ENCODE results near the gene RABGAP1L. TPM values are rescaled to one million over a fixed set of nuclear protein-coding genes. Genes with fewer than 3 reads are reported as not detected.

The RABGAP1L gene
- polyA plus RNA-seq, 1 donor (not counting 4 experiments of a cell fraction or from before 2014, with no cell fraction given): 24.2 TPM

- H3K9me1 ChIP-seq (ENCODE audit: control insufficient read depth, extremely low read depth, insufficient read depth, low read length): no peaks in the 10 kb centered on the region
- H3K9me3 ChIP-seq (ENCODE audit: control insufficient read depth, low read depth, low read length): no peaks in the 10 kb centered on the region
- FAIRE-seq (no peak), DNase-seq (ENCODE audit: low read depth, low spot score) (no peak)
- dilution Hi-C loops (cut with MboI; ENCODE audit: extremely low pct_ligation_motif_present, low sequenced_read_pairs): no loop called here
- H3K4me3 ChIP-seq (ENCODE audit: control insufficient read depth in 2 of 3, extremely low read depth in 1 of 3, insufficient read depth in 2 of 3, low read depth in 1 of 3, low read length in 3 of 3): no peak overlapping the region
- no peak overlapping the region for H3K4me2 ChIP-seq (ENCODE audit: control insufficient read depth, extremely low read depth, insufficient read depth, low read depth, low read length)
- no peak overlapping the region for H3K27ac ChIP-seq (ENCODE audit: control insufficient read depth, insufficient read depth, low read length)
- H2AFZ ChIP-seq (ENCODE audit: control insufficient read depth, low read length): no peak overlapping the region
- no peak overlapping the region for H3K9ac ChIP-seq (ENCODE audit: control insufficient read depth, extremely low read depth, insufficient read depth, low read length)
- H3K27me3 ChIP-seq (ENCODE audit: control insufficient read depth, extremely low read depth, insufficient read depth, low read length): no peaks in the 10 kb centered on the region
- H3K79me2 ChIP-seq (ENCODE audit: control insufficient read depth, insufficient read depth, low read length): no peaks in the 10 kb centered on the region
- H4K20me1 ChIP-seq (ENCODE audit: control insufficient read depth, extremely low read depth, insufficient read depth, low read length): no peaks in the 10 kb centered on the region
- H3K4me1 ChIP-seq (ENCODE audit: control insufficient read depth, extremely low read depth, insufficient read depth, low read length): no peaks in the 10 kb centered on the region
- TF ChIP-seq CTCF (optimal IDR thresholded peaks at IDR 0.05 in 1 of 3, IDR thresholded peaks at IDR 0.05 in 1 of 3, conservative IDR thresholded peaks at IDR 0.05 in 1 of 3; ENCODE audit: extremely low read depth in 1 of 3, insufficient read depth in 2 of 3, low read length in 3 of 3): no peak
- TF ChIP-seq EZH2 (IDR thresholded peaks at IDR 0.05; ENCODE audit: low read length): no peak
- H3K36me3 ChIP-seq (ENCODE audit: control insufficient read depth in 2 of 2, extremely low read depth in 1 of 2, insufficient read depth in 2 of 2, low read length in 2 of 2): no peaks in the 10 kb centered on the region
Measured at GRCh38 chr1:174690266-174690665, 530.9 kb downstream of the RABGAP1L start.

- no peaks in the 10 kb centered on the region for H3K4me1 ChIP-seq (ENCODE audit: control insufficient read depth, extremely low read depth, insufficient read depth, low read length)
- no peak for FAIRE-seq
- no peak overlapping the region for H3K4me2 ChIP-seq (ENCODE audit: control insufficient read depth, extremely low read depth, insufficient read depth, low read depth, low read length)
- H2AFZ ChIP-seq (ENCODE audit: control insufficient read depth, low read length): no peak overlapping the region
- TF ChIP-seq CTCF (optimal IDR thresholded peaks at IDR 0.05 in 1 of 3, IDR thresholded peaks at IDR 0.05 in 1 of 3, conservative IDR thresholded peaks at IDR 0.05 in 1 of 3; ENCODE audit: extremely low read depth in 1 of 3, insufficient read depth in 2 of 3, low read length in 3 of 3) (no peak), EZH2 (IDR thresholded peaks at IDR 0.05; ENCODE audit: low read length) (no peak)
- H3K36me3 ChIP-seq (ENCODE audit: control insufficient read depth in 2 of 2, extremely low read depth in 1 of 2, insufficient read depth in 2 of 2, low read length in 2 of 2): no peaks in the 10 kb centered on the region
- no peaks in the 10 kb centered on the region for H3K27me3 ChIP-seq (ENCODE audit: control insufficient read depth, extremely low read depth, insufficient read depth, low read length)
- no peak overlapping the region for H3K9ac ChIP-seq (ENCODE audit: control insufficient read depth, extremely low read depth, insufficient read depth, low read length)
- dilution Hi-C loops (cut with MboI; ENCODE audit: extremely low pct_ligation_motif_present, low sequenced_read_pairs): no loop called here
- H3K27ac ChIP-seq (ENCODE audit: control insufficient read depth, insufficient read depth, low read length): no peak overlapping the region
- no peaks in the 10 kb centered on the region for H4K20me1 ChIP-seq (ENCODE audit: control insufficient read depth, extremely low read depth, insufficient read depth, low read length)
- no peaks in the 10 kb centered on the region for H3K9me3 ChIP-seq (ENCODE audit: control insufficient read depth, low read depth, low read length)
- H3K9me1 ChIP-seq (ENCODE audit: control insufficient read depth, extremely low read depth, insufficient read depth, low read length): no peaks in the 10 kb centered on the region
- H3K4me3 ChIP-seq (ENCODE audit: control insufficient read depth in 2 of 3, extremely low read depth in 1 of 3, insufficient read depth in 2 of 3, low read depth in 1 of 3, low read length in 3 of 3): no peak overlapping the region
- no peaks in the 10 kb centered on the region for H3K79me2 ChIP-seq (ENCODE audit: control insufficient read depth, insufficient read depth, low read length)
- DNase-seq (ENCODE audit: low read depth, low spot score): no peak
Measured at GRCh38 chr1:174692313-174692712, 533.0 kb downstream of the RABGAP1L start.

Measured in keratinocyte (primary cell).